Stimulated activated CD8-positive, alpha-beta memory T cell treated with anti-CD3 and anti-CD28 coated beads, Interleukin-7, amount 100 ng/mL, for 48 hours (primary cell): Measurements from ENCODE around the gene CAMTA1.

Source experiments
- DNase-seq, 2 donors: peaks; one replicate each; pipeline ENCODE4 v3.0.0-alpha.2; 2020; ENCODE audit warnings: low read depth in 1 of 2; ENCODE audit errors: extremely low read depth in 1 of 2

Gene CAMTA1

DNA sequence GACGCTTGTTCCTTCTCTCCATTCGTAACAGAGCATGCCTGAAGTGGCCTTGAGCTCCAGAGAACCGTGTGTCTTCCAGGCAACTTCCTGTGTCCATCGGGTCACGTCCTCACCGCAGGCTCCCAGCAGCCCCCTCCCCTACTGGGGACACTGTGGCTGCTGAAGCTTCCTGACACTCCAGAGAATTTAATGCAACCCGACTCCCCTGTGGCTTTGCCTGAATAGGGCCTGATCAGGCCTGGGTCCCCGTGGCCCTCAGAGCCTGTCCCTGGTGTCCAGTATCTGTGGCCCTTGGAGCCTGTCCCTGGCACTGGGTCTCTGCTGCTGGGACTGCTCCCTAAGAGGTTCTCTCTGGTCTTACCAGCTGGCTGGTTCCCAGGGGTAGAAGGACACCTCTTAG, 766.2 kb downstream of the CAMTA1 start:
- DNase-seq, result no peak

GRCh38 chr1:7552402-7552801, 767.1 kb downstream of the CAMTA1 start:
- no peak for DNase-seq

GRCh38 chr1:7553042-7553690, 767.9 kb downstream of the CAMTA1 start:
- no peak for DNase-seq

DNA sequence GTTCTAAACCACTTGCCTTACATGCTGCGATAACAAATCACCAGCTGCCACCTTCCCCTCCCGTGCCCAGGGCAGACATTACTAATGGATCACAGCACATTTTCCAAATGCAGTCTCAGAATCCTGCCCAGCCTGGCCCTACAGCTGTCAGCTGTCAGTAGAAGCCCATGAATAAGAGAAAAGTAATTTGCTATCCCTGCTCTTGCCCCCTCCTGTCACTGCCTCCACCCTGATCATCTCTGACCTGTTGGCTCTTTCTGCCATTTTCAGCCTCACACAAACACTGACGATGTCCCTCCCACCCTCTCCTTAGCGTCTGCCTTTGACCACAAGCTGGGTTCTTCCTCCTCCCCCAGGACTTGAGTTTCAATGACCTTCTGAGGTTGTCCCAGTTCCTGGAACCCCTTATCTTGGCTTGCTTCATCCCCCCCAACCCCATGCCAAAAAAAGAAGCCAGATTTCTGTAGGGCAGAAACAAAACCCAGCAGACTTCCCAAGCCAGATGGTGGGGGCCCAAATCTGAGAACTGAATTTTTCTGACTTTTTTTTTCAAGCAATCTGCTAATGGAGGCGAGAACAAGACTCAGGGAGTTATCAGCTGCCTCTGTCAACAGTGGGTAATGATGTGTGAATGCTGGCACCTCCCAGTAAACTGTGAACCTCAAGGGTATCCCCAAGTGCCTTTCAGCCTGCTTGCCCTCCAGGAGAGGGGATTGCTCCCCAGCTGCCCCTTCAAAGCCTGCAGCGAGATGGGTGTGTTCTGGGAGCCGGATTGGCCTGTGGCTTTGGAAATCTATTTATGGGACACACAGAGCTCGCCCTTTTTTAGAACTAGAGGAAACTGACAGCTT, 769.4 kb downstream of the CAMTA1 start:
- no peak for DNase-seq

DNA sequence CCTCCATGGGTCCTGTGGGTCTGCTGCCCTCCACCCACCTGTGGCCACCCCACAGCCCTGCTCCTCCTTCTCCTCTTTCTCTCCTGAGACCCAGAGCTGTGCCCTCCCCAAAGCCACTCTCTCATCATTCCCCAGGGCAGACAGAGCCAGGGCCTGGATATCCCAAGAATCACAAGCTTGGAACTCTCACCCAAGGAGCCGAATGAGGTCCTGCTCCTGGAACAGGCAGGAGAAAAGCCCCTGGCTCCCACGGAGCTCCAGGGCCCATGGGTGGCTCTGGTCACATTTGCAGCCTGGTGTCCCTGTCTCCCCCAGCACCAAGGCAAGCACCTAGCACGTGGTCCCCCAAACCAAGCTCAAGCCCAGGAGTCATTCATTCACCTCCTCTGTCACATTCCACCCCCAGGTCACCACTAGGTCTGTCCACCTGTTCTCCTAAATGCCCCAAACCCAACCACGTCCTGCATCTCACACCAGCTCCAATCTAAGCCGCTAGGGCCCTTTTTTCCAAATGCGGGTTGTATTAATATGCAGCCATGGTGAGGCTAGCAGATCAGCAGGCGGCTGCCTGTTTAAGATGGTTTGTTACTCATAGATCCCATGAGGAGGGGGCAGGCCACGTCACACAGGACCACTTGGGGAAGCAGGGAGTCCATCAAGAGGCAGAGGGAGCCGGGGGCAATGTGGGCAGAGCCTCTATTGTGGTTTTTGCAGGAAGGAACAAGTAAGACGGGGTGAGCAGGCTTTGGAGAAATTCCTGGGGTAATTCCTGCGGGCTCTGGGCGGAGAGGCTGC, 770.3 kb downstream of the CAMTA1 start:
- DNase-seq, result no peak

DNA sequence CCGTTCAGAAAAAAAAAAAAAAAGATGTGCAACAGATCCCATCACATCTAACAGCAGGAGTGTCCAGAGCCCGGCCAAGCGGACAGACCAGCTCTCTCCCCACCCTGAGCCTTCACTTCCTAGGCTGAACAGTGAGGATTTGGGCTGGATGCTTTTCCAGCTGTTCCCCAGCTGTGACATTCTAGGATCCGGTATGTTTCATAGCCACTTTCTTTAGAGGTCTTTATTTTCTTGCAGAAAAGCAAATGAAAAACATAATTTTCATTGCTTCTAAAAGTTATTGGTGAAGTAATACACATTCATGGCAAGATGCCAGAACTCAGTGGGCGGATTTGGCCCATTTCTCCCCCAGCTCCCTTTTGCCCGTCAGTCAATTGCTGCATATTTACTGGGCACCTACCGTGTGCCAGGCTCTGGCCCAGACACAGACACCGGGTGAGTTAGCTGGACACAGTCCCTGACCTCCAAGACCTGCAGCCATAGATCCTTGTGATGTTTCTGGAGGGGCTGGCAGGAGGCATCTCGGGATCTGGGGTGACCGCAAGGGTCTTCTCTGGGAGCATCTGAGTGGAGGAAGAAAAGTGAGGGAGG, 772.1 kb downstream of the CAMTA1 start:
- DNase-seq, result no peak

GRCh38 chr1:7558041-7558461, 772.8 kb downstream of the CAMTA1 start:
- DNase-seq, result no peak

GRCh38 chr1:7558481-7558880, 773.2 kb downstream of the CAMTA1 start:
- no peak for DNase-seq

- DNase-seq, result no peak
Observed at GRCh38 chr1:7558921-7559869, 773.9 kb downstream of the CAMTA1 start.

DNA sequence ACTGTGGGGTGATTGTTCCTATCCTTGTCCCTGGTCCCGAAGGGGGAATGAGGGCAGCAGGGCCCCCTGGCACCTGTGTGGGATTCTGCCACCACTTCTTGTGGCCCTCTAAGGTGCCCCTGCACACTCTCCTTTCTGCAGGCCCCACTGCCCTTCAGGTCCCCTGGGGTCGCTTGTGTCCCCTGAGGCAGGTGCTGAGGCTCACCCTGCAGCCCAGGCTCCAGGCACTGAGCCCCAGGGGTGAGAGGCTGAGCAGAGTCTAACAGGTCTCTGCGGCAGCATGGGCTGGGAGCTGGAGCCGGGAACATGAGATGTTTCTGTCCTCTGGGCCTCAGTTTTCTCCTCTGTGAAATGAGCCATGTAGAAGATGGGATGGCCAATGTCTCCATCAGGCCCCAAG, 774.9 kb downstream of the CAMTA1 start:
- DNase-seq, result no peak

- DNase-seq, result no peak
Observed at GRCh38 chr1:7560601-7561181, 775.4 kb downstream of the CAMTA1 start.

DNA sequence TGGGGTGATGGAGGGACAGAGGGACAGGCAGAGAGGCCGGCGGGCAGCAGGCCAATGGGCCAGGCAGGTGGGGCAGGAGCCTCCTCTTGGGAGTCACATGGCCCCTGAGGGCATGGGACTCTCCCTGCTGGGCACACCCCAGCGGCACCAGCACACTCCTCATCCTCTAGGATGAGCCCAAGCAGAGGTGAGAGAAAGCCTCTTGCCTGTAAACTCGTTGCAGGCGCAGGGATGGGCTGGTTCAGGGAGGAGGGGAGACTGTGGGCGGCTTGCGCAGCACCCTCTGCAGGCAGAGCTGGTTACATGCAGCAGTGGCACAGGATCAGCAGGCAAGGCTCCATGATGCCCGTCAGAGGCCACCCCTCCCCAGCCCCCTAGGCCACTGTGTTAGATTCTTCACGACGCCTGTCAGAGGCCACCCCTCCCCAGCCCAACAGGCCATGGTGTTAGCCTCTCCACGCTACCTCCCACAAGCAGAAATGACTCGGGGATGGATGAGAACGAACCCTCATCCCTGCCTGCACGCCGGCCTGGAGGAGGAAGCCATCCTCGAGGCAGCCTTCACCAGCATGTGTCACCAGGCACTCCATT, 776.2 kb downstream of the CAMTA1 start:
- DNase-seq, result no peak

DNA sequence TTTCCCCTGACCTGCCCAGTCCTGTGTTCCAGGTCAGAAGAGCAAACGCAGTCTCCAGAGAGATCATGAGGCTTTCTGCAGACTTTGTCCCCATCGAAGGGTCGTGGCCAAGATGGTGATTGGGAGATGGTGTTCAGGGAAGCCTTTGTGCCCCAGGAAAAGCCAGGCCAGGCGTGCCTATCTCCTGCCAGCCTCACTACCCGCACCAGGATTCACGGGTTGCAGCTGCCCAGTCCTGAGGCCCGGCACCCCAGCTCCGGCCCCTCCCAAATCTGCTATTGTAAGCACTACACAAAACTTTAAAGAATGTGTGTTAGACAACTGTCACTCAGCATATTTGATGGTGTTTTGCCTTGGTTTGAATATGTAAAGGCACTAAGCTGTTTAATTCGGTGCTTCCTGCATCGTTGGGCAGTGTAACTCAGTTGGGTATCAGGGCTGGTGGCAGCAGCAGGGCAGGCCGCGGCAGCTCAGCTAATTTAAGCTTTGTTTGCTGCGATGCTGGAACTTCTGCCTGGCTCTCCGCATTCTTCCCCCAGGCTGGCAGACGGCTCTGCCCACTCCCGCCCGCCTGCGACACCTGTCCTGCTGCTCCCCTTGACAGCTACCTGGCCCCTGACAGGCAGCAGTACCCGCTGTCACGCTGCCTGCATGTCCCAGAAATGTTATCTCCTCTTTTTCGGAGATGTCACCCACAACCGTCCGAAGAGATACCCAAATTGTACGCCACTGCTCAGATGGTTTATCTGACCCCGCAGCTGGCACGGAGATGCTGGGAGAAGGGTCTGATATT, 776.9 kb downstream of the CAMTA1 start:
- DNase-seq, result no peak

DNA sequence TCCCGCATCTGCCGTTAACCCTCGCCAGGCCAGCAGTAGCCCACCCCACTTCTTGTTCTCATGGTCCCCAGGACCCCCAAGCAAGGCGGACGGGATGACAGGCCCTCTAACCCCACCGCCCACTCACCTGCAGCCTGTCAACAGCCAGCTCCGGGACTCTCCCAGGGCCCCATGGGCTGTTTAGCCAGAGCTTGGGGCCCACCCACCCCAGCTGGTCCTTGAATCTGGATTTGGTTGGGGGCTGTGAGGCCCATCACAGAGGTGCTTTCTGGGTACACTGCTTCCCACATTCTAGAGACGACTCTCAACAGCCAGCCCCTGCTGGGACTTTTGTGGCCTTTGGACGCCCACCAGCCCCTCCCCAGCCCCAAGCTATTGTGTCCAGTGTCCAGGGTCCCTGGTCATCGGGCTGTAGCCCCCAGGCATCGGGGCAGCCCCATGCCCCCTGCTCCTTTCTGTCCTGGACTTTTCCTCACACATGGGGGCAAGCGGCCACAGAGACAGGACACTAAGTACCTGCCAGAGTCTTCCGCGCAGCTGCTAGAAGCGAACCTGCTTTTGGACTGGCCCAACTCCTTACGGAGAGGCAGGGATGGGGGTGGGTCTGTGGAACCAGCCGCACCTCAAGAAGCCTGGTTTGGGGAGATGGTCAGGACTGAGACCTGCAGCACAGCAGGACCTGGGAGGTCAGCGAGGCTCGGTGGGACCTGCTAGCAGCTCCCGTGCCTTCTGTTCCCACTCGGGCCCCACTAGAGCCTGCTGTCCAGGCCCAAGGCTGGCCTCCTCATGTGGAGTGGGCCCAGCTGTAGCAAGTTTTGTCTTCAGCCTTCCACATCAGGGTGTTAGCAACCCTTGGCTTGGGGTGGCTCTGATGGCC, 777.7 kb downstream of the CAMTA1 start:
- DNase-seq, result no peak

GRCh38 chr1:7564137-7564536, 778.9 kb downstream of the CAMTA1 start:
- no peak for DNase-seq

GRCh38 chr1:7565099-7565750, 780.0 kb downstream of the CAMTA1 start:
- no peak for DNase-seq
